ENCODE data around the gene CFAP299.

CFAP299 gene

DNA sequence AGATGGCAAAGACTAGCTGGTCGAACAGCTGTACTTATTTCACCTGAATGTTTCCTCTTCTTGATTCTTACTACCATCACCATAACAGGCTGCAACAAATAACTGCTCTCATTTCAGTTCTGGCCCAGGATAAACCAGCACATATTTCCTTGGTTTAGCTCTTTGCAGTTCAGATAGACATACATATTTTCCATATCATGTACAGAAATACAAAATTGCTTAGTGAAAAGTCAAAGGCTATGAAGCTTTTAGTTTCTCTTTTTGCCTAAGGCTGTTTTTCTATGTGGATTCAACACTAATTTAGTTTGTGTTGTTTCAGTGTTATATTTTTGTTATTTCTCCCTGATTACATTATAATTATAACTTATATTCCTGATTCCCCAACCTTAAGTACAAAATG is 591.4 kb downstream of the CFAP299 start:
- TF ChIP-seq, protein P1, sequence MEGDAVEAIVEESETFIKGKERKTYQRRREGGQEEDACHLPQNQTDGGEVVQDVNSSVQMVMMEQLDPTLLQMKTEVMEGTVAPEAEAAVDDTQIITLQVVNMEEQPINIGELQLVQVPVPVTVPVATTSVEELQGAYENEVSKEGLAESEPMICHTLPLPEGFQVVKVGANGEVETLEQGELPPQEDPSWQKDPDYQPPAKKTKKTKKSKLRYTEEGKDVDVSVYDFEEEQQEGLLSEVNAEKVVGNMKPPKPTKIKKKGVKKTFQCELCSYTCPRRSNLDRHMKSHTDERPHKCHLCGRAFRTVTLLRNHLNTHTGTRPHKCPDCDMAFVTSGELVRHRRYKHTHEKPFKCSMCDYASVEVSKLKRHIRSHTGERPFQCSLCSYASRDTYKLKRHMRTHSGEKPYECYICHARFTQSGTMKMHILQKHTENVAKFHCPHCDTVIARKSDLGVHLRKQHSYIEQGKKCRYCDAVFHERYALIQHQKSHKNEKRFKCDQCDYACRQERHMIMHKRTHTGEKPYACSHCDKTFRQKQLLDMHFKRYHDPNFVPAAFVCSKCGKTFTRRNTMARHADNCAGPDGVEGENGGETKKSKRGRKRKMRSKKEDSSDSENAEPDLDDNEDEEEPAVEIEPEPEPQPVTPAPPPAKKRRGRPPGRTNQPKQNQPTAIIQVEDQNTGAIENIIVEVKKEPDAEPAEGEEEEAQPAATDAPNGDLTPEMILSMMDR (conservative IDR thresholded peaks at IDR 0.05; ENCODE audit: control insufficient read depth, insufficient read depth, low read depth, low read length) = no peak
- DNase-seq (ENCODE audit: low read depth) = no peak
- H3K4me3 ChIP-seq (ENCODE audit: control insufficient read depth, low read depth, low read length) = no peak overlapping the region

DNA sequence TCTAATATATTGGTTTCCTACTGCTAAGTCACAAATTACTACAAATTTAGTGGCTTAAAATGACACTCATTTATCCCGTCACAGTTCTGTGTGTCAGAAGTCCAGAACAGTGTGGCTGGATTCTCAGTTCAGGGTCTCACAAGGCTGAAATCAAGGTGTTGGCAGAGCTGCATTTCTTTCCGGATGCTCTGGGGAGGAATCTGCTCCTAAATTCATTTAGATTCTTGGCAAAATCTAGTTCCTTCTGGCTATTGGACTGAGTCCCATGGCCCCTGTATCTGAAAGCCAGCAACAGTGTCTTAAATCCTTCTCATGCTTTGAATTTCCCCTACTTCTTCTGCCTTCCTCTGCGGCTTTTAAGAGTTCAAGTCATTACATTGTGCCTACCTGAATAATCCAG is 591.9 kb downstream of the CFAP299 start:
- TF ChIP-seq, protein P1 (conservative IDR thresholded peaks at IDR 0.05; ENCODE audit: control insufficient read depth, insufficient read depth, low read depth, low read length) = no peak
- no peak overlapping the region for H3K4me3 ChIP-seq (ENCODE audit: control insufficient read depth, low read depth, low read length)

DNA sequence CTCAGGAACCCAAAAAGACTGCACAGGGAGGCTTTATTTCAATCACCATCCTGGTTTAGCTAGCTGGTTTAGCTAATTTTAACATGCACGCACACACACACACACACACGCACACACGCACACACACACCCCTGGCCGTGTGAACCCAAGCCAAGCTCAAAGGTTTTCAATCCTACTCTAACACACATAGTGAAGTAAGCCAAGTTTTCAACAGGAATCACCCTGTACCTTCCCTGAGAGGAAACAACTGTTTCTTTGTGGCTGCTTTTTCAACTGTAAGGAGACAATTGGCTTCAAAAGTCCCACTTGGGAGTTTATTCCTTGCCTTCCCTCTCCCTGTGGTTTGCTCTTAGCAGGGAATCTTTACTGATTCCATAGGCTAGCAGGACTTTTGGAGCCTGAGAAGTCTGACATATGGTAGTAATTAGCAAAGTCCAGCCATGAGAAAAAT is 596.1 kb downstream of the CFAP299 start:
- TF ChIP-seq, protein P1 (conservative IDR thresholded peaks at IDR 0.05; ENCODE audit: control insufficient read depth, insufficient read depth, low read depth, low read length) = no peak

More for the DNA sequence above, 591.9 kb downstream of the CFAP299 start:
- no peak for DNase-seq (ENCODE audit: low read depth)

DNA sequence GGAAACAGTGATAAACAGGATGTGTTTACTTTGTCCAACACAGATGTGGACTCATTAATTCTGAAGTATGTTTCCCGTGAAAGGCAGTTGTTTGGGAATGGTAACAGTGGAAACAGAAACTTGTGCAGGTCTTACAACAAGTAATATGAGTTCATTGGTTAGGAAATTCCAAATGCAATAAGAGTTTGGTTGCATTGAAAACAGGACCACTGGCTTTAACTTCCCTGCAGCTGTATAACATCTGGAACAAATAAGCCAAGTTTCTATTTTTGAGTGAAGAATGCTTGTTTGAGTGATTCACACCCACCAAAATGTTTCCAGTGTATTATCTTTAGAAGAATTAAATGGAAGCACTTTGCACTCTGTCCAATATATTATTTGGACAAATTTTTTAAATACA is 612.6 kb downstream of the CFAP299 start:
- DNase-seq (ENCODE audit: low read depth) = peak; percentile 44
- H3K4me3 ChIP-seq (ENCODE audit: control insufficient read depth, low read depth, low read length) = no peak overlapping the region
- TF ChIP-seq, protein P1 (conservative IDR thresholded peaks at IDR 0.05; ENCODE audit: control insufficient read depth, insufficient read depth, low read depth, low read length) = no peak

More for the DNA sequence above, 596.1 kb downstream of the CFAP299 start:
- H3K4me3 ChIP-seq (ENCODE audit: control insufficient read depth, low read depth, low read length) = no peak overlapping the region
- DNase-seq (ENCODE audit: low read depth) = peak; percentile 14

DNA sequence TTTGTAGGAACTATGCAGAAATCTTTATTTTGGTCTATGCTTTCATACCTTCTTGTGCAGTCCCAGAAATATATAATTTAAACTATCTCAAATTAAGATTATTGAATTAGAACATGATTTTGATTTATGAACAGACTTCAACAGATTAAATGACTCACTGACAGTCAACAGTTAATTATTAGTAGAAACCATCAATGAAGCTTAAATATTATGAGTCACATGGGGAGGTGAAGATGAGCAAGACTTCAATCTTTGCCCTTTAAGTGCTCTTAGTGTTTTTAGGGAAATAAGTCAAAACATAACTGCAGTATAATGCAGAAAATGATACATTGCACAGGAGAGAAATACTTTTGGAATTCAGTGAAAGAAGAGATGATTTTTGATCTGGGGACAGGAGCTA is 613.5 kb downstream of the CFAP299 start:
- H3K4me3 ChIP-seq (ENCODE audit: control insufficient read depth, low read depth, low read length) = no peak overlapping the region
- TF ChIP-seq, protein P1 (conservative IDR thresholded peaks at IDR 0.05; ENCODE audit: control insufficient read depth, insufficient read depth, low read depth, low read length) = no peak
- DNase-seq (ENCODE audit: low read depth) = peak; percentile 8

DNA sequence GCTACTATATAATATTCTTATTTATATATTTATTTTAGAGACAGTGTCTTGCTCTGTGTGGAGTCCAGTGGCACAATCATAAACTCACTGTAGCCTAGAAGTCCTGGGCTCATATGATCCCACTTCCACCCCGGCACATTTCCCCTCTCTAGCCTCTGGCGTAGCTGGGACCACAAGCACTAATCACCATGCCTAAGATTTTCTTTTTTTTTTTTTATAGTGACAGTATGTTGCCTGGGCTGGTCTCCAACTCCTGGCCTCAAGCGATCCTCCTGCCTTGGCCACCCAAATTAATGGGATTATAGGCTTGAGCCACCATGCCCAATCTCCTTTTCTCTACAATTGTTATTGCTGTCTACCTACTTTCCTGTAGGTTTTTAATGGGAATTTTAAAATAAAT is 620.9 kb downstream of the CFAP299 start:
- no peak for DNase-seq (ENCODE audit: low read depth)
- TF ChIP-seq, protein P1 (conservative IDR thresholded peaks at IDR 0.05; ENCODE audit: control insufficient read depth, insufficient read depth, low read depth, low read length) = no peak
- no peak overlapping the region for H3K4me3 ChIP-seq (ENCODE audit: control insufficient read depth, low read depth, low read length)

DNA sequence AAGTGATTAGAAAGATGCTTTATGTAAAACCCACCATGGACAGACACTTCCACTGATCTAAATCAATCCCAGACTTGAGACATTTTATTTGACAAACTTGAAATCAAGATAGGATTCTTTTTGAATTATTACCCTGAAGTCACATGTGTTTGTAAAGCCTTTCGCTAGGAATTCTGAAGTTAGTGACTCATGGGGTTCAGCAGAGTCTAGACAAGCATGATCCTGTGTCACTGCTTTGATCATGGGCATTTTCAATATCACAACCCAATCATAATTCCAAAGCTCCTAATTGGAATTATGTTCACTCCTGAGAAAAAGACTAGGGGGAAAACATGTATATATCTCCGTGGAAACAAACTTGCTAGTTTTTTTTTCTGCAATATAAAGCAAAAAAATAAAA is 627.5 kb downstream of the CFAP299 start:
- H3K4me3 ChIP-seq (ENCODE audit: control insufficient read depth, low read depth, low read length) = no peak overlapping the region
- DNase-seq (ENCODE audit: low read depth) = peak; percentile 22
- TF ChIP-seq, protein P1 (conservative IDR thresholded peaks at IDR 0.05; ENCODE audit: control insufficient read depth, insufficient read depth, low read depth, low read length) = no peak

All from fibroblast of mammary gland (primary cell).